Head of caudate nucleus (tissue), 42 donors: ENCODE measurements around the gene SERPINA12.

ENCODE experiments used
- DNase-seq, 42 donors: peaks; one replicate each; pipeline versions ENCODE4 v3.0.0 to v3.0.0-alpha.2; 2020 to 2021; ENCODE audit warnings: mixed read lengths in 7 of 42
- intact Hi-C: fragments of 100-400 bp; cut with DNase I; formaldehyde crosslinking; loops from one replicate; pipeline ENCODE4 v1.15.0; 2022

SERPINA12 gene

DNA sequence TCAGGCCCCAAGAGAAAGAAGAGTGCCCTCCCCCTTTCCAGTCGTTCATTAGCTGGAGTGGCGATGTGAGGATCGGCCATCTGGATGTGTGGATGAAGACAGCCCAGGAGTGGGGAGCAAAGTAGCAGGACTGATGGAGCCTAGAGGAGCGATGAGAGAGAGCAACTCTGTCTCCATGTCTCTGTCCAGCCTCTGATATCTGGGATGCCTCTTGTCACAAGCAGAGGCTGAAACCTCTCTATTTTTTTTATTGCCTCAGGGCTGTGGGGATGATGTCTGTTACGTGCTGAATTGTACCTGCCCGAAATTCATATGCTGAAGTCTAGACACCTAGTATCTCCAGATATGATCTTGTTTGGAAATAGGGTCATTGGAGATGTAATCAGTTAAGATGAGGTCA lies 59.3 kb downstream of the SERPINA12 start:
- intact Hi-C loops = no loop called here
- no peak for DNase-seq

DNA sequence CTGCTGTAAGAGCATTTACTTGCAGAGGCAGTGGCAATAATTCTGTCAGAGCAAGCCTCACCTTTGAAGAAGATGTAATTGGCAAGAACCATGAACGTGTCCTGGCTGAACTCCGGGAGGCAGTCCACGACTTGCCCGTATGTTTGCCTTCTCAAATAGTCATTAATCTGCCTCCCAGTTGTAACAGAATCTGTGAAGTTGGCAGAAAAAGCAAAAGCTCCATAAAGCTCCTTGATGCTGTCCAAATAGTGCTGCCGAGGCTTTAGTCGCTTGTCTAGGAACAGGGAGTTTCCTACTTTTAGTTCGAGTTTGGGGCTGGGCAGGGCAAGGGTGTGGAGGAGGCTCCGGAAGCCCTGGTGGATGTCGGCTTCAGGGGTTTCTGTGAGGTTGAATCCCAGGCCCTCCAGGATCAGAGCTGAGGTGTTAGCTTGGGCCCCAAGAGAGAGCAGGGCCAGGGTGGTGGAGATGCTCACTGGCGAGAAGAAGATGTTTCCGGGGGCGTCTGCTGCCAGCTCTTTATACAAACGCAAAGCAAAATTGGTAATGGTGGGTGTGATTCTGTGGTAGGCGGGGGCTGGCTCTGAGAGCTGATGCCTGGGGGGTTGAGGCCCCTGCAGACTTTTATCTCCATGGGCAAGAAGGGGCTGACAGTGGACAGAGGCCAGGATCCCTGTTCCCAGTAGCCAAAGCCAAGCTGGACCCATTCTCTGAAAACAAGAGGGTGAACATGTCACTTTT lies 61.0 kb downstream of the SERPINA12 start:
- DNase-seq = peak in 13 of 42 donors; percentile 2 to 44 (median 18)
- intact Hi-C loops = no loop called here

DNA sequence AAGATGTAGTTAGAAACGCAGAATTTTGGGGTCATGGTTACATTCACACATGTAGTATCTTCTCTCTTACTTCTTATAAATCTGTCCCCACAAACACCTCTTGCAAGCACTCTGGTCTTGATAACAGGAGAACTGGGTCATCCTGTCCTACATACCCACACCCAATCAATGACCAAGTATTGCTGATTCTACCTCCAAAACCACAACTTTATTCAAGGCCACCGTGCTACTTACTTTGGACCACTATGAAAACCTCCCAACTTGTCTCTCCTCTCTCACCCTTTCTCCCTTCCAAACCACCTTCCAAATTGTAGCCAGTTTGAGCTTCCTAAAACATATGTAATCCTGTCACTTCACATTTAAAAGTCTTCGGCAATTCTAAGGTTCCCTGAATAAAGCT lies 62.1 kb downstream of the SERPINA12 start:
- peak in 1 of 42 donors; percentile 12 for DNase-seq
- intact Hi-C loops = no loop called here

DNA sequence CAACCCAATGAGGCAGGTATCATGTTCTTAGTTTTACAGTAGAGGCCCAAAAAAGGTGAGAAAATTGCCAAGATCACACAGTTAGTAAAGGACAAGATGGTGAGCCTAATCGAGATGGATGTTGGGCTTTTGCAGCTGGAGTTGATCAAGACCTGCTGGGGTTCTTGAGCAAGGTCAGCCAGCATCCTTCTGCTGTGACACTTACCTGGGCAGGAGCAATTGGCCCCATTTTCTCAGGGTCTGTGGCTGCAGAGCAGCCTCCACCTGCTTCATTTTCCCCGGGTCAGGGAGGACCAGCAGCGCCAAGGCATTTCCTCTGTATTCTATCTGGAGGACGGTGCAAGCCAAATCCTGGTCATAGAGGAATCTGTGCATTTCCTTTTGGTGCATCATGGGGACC lies 63.1 kb downstream of the SERPINA12 start:
- intact Hi-C loops = no loop called here
- peak in 1 of 42 donors; percentile 15 for DNase-seq

DNA sequence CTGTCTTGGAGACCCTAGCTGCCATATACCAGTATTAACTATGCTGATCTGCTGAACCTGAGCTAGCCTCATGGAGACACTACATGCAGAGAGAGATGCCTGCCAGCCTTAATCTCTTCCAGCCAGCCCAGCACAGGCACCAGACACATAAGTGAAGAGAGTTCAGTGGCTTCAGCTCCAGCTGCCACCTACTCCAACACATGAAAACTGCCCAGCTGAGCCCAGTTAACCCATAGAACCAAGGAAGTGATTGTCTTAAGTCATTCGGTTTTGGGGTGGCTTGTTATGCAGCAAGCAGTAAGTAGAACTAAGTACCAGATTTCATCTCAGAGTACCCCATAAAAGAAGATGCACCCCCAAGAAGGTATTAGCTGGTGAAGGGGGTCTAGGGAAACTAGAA lies 64.3 kb downstream of the SERPINA12 start:
- intact Hi-C loops = no loop called here

DNA sequence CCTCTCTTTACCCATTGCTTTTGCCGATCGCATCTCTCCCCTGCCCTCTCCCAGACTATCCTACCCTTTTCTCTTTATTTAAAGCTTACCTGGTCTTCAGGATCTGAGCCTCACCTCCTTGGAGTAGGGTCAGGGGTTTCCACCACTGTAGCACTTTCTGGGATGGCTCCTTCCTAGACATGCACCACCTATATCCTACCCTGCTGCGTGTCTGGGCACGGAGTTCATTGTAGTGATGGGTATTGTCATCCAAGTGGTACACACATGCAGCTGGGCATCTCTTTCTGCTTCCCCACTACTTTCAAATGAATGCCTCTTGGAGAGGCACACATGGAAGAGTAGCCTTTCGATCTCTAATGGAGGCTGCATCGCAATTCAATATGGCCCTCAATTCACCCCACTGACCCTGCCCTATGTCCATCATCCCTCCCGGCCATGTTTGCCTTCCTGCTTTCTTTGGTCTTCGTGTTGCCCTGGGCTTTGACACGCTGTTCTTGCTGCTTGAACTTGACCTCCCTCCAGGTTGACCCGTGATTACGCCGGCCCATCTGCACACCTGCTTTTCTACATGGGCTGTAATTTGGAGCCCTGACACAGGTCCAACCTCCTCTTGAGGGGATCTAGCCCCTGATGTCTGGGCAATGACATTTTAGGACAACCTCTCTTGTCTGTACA lies 67.6 kb downstream of the SERPINA12 start:
- intact Hi-C loops = no loop called here
- DNase-seq = no peak

More for the DNA sequence above, 64.3 kb downstream of the SERPINA12 start:
- DNase-seq = no peak

DNA sequence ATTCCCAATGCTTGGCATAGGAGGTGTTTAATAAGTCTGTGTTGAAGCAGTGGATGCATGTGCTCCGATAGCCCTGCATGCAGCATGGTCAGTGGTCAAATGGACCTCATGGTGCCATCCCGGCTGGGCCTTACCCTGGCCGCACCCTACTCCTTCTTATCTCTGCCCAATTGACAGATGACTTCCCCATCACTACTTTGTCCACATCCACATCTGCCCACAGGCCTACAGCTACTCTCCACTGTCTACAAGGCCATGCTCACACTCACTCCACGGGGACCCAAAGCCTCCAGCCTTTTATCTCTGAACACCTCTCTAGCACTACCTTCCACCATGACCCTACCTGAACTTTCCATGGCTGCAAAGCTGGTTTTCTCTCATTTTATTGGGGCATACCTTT lies 68.1 kb downstream of the SERPINA12 start:
- no peak for DNase-seq
- intact Hi-C loops = no loop called here

DNA sequence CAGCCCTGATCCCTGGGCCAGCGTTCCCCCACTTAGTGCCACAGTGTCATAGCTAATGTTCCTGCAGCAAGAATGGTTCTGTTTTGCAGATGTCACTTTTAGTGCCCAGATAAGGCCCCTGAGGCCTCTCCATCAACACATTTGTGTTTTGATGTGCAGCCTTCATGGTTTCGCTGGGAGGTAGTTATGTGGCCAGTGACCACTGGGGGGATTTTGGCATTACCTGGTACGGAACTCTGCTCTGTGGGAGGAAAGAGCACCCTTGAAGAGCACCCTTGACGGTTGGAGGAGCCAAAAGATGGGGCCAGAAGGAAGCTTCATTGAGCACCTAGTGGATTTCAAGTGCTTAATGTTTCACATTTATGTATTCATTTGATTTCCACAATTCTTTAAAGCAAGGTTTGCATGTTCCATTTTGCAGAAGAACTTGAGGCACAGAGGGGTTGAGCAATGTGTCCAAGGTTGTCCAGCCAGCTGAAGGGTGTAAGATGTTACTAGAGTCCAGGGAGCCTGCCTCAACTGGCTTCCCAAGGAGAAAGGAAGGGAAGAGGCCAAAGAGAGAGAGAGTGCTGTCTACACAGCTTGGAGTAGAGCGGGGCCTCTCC lies 69.7 kb downstream of the SERPINA12 start:
- DNase-seq = no peak
- intact Hi-C loops = no loop called here
